Body of pancreas (tissue), 4 donors: Measurements from ENCODE around the gene NDST4. TPM values are rescaled to one million over a fixed set of nuclear protein-coding genes. Genes with fewer than 3 reads are reported as not detected.

Experiments
- ATAC-seq: fragments of 150-250 bp; one replicate; pipeline ENCODE4 v1.9.1; 2016
- DNase-seq, 4 donors: peaks; one replicate each; pipeline ENCODE4 v3.0.0-alpha.2; 2019
- H3K27ac ChIP-seq, 4 donors: fragments of 200-600 bp; sonication (generic); 1 replicate in 3 of 4; 2 replicates in 1 of 4; pipeline versions ENCODE4 v1.5.1 to v1.6.1; 2016 to 2019; ENCODE audit warnings: mild to moderate bottlenecking in 1 of 4, mixed read lengths in 1 of 4, moderate library complexity in 1 of 4
- H3K27me3 ChIP-seq, 2 donors: fragments of 200-600 bp; sonication (generic); one replicate each; pipeline ENCODE4 v1.6.0; 2016; ENCODE audit warnings: mild to moderate bottlenecking in 1 of 2
- H3K36me3 ChIP-seq, 2 donors: fragments of 200-600 bp; sonication (generic); replicated peaks in 1 of 2; 2 replicates each; pipeline ENCODE4 v1.5.1; 2016; ENCODE audit warnings: low read depth in 2 of 2; ENCODE audit not compliant: insufficient read depth in 1 of 2
- H3K4me1 ChIP-seq: fragments of 200-600 bp; sonication (generic); one replicate; pipeline ENCODE4 v1.6.0; 2016
- H3K4me3 ChIP-seq, 2 donors: fragments of 200-600 bp; sonication (generic); 1 replicate in 1 of 2; 2 replicates in 1 of 2; pipeline ENCODE4 v1.5.1; 2016 to 2019
- H3K9me3 ChIP-seq, 3 donors: fragments of 200-600 bp; sonication (generic); 1 replicate in 2 of 3; 2 replicates in 1 of 3; pipeline ENCODE4 v1.5.1; 2016
- POLR2A ChIP-seq, 3 donors: fragments of 450-650 bp; IDR thresholded peaks; one replicate each; pipeline ENCODE4 v1.6.1; 2016; ENCODE audit warnings: antibody characterized with exemption in 3 of 3, mild to moderate bottlenecking in 2 of 3
- WGBS, 2 donors: methylation state at CpG; one replicate each; pipeline ENCODE4 v1.1.5; 2017; 5-methylcytosine and 5-hydroxymethylcytosine counted together
- intact Hi-C: fragments of 100-400 bp; cut with DNase I; formaldehyde crosslinking; loops from one replicate; pipeline ENCODE4 v1.15.1; 2023
- total RNA-seq, 2 donors: library from RNA; depleted of rRNA; stranded (reverse); fragments of >200 nt; gene quantifications; one replicate each; pipeline ENCODE4 v1.1.0, GENCODE V29; 2016
- TF ChIP-seq, protein P1 (sequence below), 7 experiments: fragments of 450-650 bp in 4 of 7; fragments of 200-600 bp in 3 of 7; sonication (generic) in 3 of 7; IDR thresholded peaks; one replicate each; pipeline ENCODE4 v1.5.1; 2016 to 2019; ENCODE audit warnings: antibody characterized with exemption in 7 of 7

The NDST4 gene
- total RNA-seq, 2 donors from 2014 or later, result not detected

DNA sequence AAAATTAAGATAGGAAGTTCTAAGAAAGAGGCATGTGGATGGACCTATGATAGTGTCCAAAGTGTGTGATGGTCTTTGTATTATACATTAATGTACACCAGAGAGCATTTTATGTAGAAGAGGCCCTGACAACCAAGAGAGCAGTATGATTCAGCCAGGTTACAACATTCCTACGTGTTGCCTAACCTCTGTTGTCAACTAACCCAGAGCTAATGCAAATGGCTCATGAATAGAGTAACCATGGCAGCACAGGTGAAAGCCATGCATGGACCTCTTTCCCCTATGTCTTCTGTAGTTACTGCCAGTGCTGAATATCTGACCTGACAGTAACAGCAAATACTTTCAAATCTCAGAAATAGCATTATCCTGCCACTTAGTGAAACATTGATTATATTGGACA, 255.6 kb downstream of the NDST4 start:
- no peaks in the 10 kb centered on the region for H3K27me3 ChIP-seq
- H3K4me3 ChIP-seq, result no peak overlapping the region
- no peak for TF ChIP-seq POLR2A (IDR thresholded peaks at IDR 0.05)
- TF ChIP-seq, protein P1, sequence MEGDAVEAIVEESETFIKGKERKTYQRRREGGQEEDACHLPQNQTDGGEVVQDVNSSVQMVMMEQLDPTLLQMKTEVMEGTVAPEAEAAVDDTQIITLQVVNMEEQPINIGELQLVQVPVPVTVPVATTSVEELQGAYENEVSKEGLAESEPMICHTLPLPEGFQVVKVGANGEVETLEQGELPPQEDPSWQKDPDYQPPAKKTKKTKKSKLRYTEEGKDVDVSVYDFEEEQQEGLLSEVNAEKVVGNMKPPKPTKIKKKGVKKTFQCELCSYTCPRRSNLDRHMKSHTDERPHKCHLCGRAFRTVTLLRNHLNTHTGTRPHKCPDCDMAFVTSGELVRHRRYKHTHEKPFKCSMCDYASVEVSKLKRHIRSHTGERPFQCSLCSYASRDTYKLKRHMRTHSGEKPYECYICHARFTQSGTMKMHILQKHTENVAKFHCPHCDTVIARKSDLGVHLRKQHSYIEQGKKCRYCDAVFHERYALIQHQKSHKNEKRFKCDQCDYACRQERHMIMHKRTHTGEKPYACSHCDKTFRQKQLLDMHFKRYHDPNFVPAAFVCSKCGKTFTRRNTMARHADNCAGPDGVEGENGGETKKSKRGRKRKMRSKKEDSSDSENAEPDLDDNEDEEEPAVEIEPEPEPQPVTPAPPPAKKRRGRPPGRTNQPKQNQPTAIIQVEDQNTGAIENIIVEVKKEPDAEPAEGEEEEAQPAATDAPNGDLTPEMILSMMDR (IDR thresholded peaks at IDR 0.05), result no peak
- DNase-seq (no peak), ATAC-seq (no peak)
- 47 to 75% methylated on average over 1 of the region's 1 CpG for WGBS, 2 donors
- H3K36me3 ChIP-seq, result no peaks in the 10 kb centered on the region
- no peaks in the 10 kb centered on the region for H3K9me3 ChIP-seq
- no peak overlapping the region for H3K27ac ChIP-seq
- no peaks in the 10 kb centered on the region for H3K4me1 ChIP-seq
- intact Hi-C loops, result no loop called here

GRCh38 chr4:114839986-114840385, 273.4 kb downstream of the NDST4 start:
- H3K27me3 ChIP-seq, result no peaks in the 10 kb centered on the region
- no peak for DNase-seq
- H3K36me3 ChIP-seq, result no peaks in the 10 kb centered on the region
- H3K27ac ChIP-seq, result no peak overlapping the region
- no peaks in the 10 kb centered on the region for H3K4me1 ChIP-seq
- no peaks in the 10 kb centered on the region for H3K9me3 ChIP-seq
- TF ChIP-seq POLR2A (IDR thresholded peaks at IDR 0.05), result no peak
- TF ChIP-seq, protein P1 (IDR thresholded peaks at IDR 0.05), result no peak
- WGBS, 2 donors, result 27 to 29% methylated on average over 1 of the region's 1 CpG
- no peak for ATAC-seq
- no peak overlapping the region for H3K4me3 ChIP-seq
- intact Hi-C loops, result no loop called here

DNA sequence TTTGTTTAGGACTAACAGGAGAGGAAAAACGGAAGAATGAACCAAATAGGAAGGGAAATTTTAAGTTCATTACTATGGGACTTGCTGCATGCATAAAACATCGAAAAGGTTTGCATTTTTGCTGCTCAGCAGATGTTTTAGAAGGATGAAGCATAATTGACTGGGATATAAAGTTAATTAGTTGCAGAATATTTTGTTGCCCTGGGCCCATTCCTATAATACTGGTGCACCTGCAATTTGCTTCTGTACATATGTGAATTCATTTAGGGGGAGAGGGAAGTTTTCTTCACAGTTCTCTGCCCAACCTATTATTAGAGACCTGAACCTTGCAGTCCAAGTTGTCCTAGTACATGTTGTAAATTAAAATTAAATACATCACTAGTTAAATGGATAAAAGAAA, 282.8 kb downstream of the NDST4 start:
- H3K36me3 ChIP-seq, result no peaks in the 10 kb centered on the region
- no peak overlapping the region for H3K4me3 ChIP-seq
- intact Hi-C loops, result no loop called here
- no peak for TF ChIP-seq POLR2A (IDR thresholded peaks at IDR 0.05)
- TF ChIP-seq, protein P1 (IDR thresholded peaks at IDR 0.05), result no peak
- H3K27me3 ChIP-seq, result no peaks in the 10 kb centered on the region
- WGBS, 2 donors, result 70 to 80% methylated on average over 2 of the region's 2 CpGs
- H3K9me3 ChIP-seq, result no peaks in the 10 kb centered on the region
- H3K4me1 ChIP-seq, result no peaks in the 10 kb centered on the region
- DNase-seq, result no peak
- no peak overlapping the region for H3K27ac ChIP-seq
- ATAC-seq, result no peak

DNA sequence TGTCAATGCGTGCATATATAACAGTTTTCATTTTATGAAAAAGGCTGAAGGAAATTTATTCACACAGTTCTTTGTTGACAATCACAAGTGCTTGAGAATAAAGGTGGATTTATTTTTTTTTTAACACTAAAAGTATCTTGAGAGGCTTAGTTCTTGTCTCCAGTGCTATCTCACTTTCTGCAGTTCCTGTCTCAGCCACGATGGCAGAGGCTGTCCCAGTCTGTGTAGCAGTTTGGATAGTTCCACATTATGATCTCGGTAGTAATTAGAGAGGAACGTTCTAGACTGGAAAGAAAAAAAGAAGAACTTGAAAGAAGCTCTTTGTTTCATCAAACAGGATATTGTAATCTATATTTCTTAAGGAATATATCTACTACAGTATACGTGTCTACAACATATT, 285.8 kb downstream of the NDST4 start:
- TF ChIP-seq POLR2A (IDR thresholded peaks at IDR 0.05), result no peak
- TF ChIP-seq, protein P1 (IDR thresholded peaks at IDR 0.05), result no peak
- DNase-seq (no peak), ATAC-seq (no peak)
- 52 to 58% methylated on average over 5 of the region's 5 CpGs for WGBS, 2 donors
- no peaks in the 10 kb centered on the region for H3K27me3 ChIP-seq
- H3K9me3 ChIP-seq, result no peaks in the 10 kb centered on the region
- H3K4me1 ChIP-seq, result no peaks in the 10 kb centered on the region
- intact Hi-C loops, result no loop called here
- H3K4me3 ChIP-seq, result no peak overlapping the region
- no peaks in the 10 kb centered on the region for H3K36me3 ChIP-seq
- H3K27ac ChIP-seq, result no peak overlapping the region

GRCh38 chr4:114815760-114816159, 297.7 kb downstream of the NDST4 start:
- Histone ChIP-seq H3K9me3 (no peaks in the 10 kb centered on the region), H3K4me1 (no peaks in the 10 kb centered on the region), H3K36me3 (no peaks in the 10 kb centered on the region), H3K4me3 (no peak overlapping the region), H3K27ac (no peak overlapping the region), H3K27me3 (no peaks in the 10 kb centered on the region)
- 89 to 94% methylated on average over 1 of the region's 1 CpG for whole genome bisulfite sequencing, 2 donors
- TF ChIP-seq, protein P1 (IDR thresholded peaks at IDR 0.05), result no peak
- no peak for TF ChIP-seq POLR2A (IDR thresholded peaks at IDR 0.05)
- DNase-seq (no peak), ATAC-seq (no peak)
- intact Hi-C loops, result no loop called here
